Heart left ventricle (tissue), 13 donors: ENCODE data around the gene CCDC187.

Experiments
- POLR2A ChIP-seq, 2 donors: fragments of 450-650 bp; IDR thresholded peaks; one replicate each; pipeline ENCODE4 v1.6.1; 2017; ENCODE audit warnings: antibody characterized with exemption in 2 of 2, mild to moderate bottlenecking in 2 of 2, moderate library complexity in 2 of 2
- TF ChIP-seq, protein P1 (sequence below), 12 donors: fragments of 200-600 bp; sonication (generic) in 4 of 12; IDR thresholded peaks; one replicate each; pipeline versions ENCODE4 v1.5.0 to v1.8.0; 2018 to 2022; ENCODE audit warnings: antibody characterized with exemption in 12 of 12, mild to moderate bottlenecking in 5 of 12
- donor health status: ischemic (EF 13 %, LVEDD 7.1; RV severe dilation, severe dysfunction).
- donor health status: DM: no; HTN: yes; CAD: no.
- donor health status: DM: no; HTN: no; CAD: no.
- donor health status: ischemic (EF 25% LVEDD 6.9; RV normal size, moderate dysfunction).
- donor health status: ischemic (EF 25% LVEDD 5.7; RV mildly dilated, moderate dysfunction).
- donor health status: ischemic (EF 35%, LVEDD 5.7; RV mildly dilated, moderate dysfunction).
- donor health status: nonischemic (EF 11% LVEDD 7.7; RV severe dilation, severe dysfunction).
- donor health status: DM: yes; HTN: yes; CAD: no.
- donor health status: PGD.
- donor health status: ischemic (EF 29% LVEDD 5.4; RV normal size, mild dysfunction).
- donor health status: nonischemic (EF 23%, LVEDD 6.1; RV moderate dilation, normal function).

DNA sequence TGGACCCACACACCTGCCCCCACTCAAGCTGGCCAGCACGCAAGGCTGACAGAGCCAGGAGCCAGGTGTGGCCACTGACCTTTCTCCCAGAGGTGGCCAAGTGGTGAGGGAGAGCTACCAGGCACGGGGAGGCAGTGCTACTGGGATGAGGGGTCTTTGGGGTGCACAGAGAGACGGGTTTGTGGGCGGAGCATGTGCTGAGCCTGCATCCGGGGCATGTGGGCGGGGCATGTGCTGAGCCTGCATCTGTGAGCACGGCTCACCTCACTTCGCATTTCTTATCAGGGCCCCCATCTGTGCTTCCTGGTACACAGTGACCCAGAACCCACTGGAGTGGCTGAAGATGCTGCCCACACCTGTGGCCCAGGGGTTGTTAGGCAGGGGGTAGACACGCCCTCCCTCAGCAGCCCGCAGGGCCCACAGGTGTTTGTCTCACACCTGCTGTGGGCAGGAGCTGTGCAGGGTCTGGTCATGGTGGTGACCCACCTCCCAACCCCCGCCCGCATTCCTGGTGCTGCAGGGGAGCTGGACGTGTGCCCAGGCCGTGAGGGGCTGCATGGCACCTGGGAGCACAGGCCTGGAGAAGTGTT, 21.5 kb downstream of the CCDC187 start:
- TF ChIP-seq, protein P1, sequence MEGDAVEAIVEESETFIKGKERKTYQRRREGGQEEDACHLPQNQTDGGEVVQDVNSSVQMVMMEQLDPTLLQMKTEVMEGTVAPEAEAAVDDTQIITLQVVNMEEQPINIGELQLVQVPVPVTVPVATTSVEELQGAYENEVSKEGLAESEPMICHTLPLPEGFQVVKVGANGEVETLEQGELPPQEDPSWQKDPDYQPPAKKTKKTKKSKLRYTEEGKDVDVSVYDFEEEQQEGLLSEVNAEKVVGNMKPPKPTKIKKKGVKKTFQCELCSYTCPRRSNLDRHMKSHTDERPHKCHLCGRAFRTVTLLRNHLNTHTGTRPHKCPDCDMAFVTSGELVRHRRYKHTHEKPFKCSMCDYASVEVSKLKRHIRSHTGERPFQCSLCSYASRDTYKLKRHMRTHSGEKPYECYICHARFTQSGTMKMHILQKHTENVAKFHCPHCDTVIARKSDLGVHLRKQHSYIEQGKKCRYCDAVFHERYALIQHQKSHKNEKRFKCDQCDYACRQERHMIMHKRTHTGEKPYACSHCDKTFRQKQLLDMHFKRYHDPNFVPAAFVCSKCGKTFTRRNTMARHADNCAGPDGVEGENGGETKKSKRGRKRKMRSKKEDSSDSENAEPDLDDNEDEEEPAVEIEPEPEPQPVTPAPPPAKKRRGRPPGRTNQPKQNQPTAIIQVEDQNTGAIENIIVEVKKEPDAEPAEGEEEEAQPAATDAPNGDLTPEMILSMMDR (IDR thresholded peaks at IDR 0.05), result no peak
- no peak for TF ChIP-seq POLR2A (IDR thresholded peaks at IDR 0.05)
